Subcutaneous abdominal adipose tissue (tissue), 5 donors: ENCODE measurements around the gene LCLAT1.

ENCODE experiments used
- H3K27ac ChIP-seq: one replicate; pipeline ENCODE4 v1.7.0; 2013; ENCODE audit warnings: low read depth, mild to moderate bottlenecking, inconsistent platforms, low read length, moderate library complexity
- H3K27me3 ChIP-seq, 5 donors: one replicate each; pipeline ENCODE4 v1.7.0; 2013; ENCODE audit warnings: low read length in 5 of 5, inconsistent platforms in 1 of 5; ENCODE audit not compliant: control insufficient read depth in 5 of 5, insufficient read depth in 4 of 5
- H3K36me3 ChIP-seq, 5 donors: one replicate each; pipeline ENCODE4 v1.7.0; 2013; ENCODE audit warnings: low read length in 5 of 5; ENCODE audit not compliant: control insufficient read depth in 5 of 5, insufficient read depth in 5 of 5
- H3K4me1 ChIP-seq, 5 donors: one replicate each; pipeline ENCODE4 v1.7.0; 2013; ENCODE audit warnings: low read length in 5 of 5, mild to moderate bottlenecking in 3 of 5, moderate library complexity in 1 of 5; ENCODE audit not compliant: control insufficient read depth in 5 of 5, insufficient read depth in 5 of 5
- H3K4me3 ChIP-seq, 5 donors: one replicate each; pipeline ENCODE4 v1.7.0; 2013; ENCODE audit warnings: low read length in 5 of 5, low read depth in 1 of 5
- H3K9ac ChIP-seq, 5 donors: one replicate each; pipeline ENCODE4 v1.7.0; 2013; ENCODE audit warnings: low read length in 5 of 5, mild to moderate bottlenecking in 4 of 5, moderate library complexity in 3 of 5
- H3K9me3 ChIP-seq, 5 donors: one replicate each; pipeline ENCODE4 v1.7.0; 2013; ENCODE audit warnings: low read length in 5 of 5; ENCODE audit not compliant: control insufficient read depth in 5 of 5
- donor health status: healthy.
- donor health status: healthy.
- donor health status: healthy.
- donor health status: healthy.
- donor health status: healthy.

The LCLAT1 gene

DNA sequence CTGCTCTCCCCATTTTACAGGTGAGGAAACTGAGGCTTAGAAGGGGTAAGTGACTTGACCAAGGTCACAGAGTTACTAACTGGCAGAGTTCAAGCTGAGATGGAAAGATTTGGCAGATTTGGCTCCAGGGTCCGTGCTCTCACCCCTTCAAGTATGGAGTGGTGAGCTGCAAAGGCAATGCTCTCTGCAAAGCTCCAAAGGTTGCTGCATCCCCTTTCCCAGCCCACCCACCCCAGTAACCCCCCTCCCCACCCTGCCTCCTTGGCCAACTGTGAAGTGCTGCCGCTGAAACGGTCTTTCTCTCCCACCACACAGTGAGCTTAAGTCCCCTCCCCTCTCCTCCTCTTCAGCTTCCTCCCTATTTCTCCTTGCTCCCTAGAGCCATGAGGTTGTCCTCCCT is 207.4 kb downstream of the LCLAT1 start:
- H3K27me3 ChIP-seq: peaks cover 0 to 3% (median 0%) of the 10 kb centered on the region in 5 donors
- H3K4me3 ChIP-seq: no peak overlapping the region
- H3K36me3 ChIP-seq: no peaks in the 10 kb centered on the region
- no peaks in the 10 kb centered on the region for H3K4me1 ChIP-seq
- H3K9ac ChIP-seq: no peak overlapping the region
- H3K9me3 ChIP-seq: no peaks in the 10 kb centered on the region
- H3K27ac ChIP-seq: no peak overlapping the region

DNA sequence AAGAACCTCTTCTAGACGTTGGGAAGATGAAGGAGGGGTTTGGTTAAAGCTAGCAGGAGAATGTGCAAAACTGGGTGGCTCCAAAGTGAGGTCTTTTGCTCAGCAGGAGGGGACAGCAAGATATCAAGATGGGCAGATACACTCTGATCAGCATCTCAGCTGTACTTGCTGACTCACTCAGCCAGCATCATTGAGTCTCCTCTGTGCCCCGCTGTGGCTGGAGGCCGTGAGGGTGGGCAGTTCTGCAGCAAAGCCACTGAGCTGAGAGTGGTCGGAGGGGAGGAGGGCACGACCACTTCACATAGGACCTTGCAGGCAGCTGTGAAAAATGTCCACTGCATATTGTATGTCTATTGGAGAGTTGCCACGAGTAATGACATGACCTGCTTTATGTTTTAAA is 208.2 kb downstream of the LCLAT1 start:
- Histone ChIP-seq H3K36me3 (no peaks in the 10 kb centered on the region), H3K4me3 (no peak overlapping the region), H3K27ac (no peak overlapping the region), H3K27me3 (peaks cover 0 to 3% (median 0%) of the 10 kb centered on the region in 5 donors), H3K9me3 (no peaks in the 10 kb centered on the region), H3K4me1 (no peaks in the 10 kb centered on the region), H3K9ac (no peak overlapping the region)

DNA sequence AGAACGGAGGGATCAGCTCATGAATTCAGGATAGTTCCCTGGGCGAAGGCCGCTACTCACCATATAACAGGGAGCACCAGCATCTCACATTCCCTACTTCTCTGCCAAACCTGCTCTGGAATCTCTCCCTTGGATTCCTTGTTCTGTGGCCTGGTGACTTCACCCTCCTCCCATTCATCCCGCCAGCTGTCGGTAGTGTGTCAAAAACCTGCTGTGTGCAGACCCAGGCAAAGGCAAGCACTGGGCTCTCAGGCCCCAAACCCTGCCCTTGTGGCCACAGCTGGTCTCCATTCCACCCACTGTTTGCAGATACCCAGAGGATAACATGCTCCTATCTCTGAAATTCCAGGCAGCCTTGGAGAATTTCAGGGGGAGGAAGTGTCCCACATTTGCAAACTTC is 208.6 kb downstream of the LCLAT1 start:
- H3K9ac ChIP-seq: no peak overlapping the region
- no peaks in the 10 kb centered on the region for H3K9me3 ChIP-seq
- no peaks in the 10 kb centered on the region for H3K36me3 ChIP-seq
- H3K27ac ChIP-seq: no peak overlapping the region
- no peak overlapping the region for H3K4me3 ChIP-seq
- H3K4me1 ChIP-seq: no peaks in the 10 kb centered on the region
- H3K27me3 ChIP-seq: peaks cover 0 to 3% (median 0%) of the 10 kb centered on the region in 5 donors

DNA sequence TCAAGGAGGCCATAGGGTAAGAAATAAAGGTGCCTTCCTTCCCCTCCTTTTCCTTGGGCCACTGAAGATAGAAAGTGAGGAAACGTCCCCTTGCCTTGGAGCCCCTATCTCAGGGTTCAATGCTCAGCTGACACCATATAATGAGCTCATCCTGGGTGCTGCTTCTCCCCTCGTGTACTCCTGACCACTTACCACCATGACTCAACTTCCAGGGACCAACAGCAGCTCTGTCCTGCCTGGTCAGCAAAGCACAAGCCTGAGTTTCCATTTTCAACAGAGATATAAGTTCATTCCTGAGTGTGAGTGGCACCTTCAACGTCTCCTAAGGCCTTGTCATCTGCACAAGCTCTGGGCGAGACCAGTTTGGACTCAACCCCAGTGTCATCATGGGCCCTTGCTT is 209.0 kb downstream of the LCLAT1 start:
- Histone ChIP-seq H3K9ac (no peak overlapping the region), H3K4me1 (no peaks in the 10 kb centered on the region), H3K9me3 (no peaks in the 10 kb centered on the region), H3K4me3 (no peak overlapping the region), H3K27me3 (peaks cover 0 to 3% (median 0%) of the 10 kb centered on the region in 5 donors), H3K27ac (no peak overlapping the region), H3K36me3 (no peaks in the 10 kb centered on the region)

DNA sequence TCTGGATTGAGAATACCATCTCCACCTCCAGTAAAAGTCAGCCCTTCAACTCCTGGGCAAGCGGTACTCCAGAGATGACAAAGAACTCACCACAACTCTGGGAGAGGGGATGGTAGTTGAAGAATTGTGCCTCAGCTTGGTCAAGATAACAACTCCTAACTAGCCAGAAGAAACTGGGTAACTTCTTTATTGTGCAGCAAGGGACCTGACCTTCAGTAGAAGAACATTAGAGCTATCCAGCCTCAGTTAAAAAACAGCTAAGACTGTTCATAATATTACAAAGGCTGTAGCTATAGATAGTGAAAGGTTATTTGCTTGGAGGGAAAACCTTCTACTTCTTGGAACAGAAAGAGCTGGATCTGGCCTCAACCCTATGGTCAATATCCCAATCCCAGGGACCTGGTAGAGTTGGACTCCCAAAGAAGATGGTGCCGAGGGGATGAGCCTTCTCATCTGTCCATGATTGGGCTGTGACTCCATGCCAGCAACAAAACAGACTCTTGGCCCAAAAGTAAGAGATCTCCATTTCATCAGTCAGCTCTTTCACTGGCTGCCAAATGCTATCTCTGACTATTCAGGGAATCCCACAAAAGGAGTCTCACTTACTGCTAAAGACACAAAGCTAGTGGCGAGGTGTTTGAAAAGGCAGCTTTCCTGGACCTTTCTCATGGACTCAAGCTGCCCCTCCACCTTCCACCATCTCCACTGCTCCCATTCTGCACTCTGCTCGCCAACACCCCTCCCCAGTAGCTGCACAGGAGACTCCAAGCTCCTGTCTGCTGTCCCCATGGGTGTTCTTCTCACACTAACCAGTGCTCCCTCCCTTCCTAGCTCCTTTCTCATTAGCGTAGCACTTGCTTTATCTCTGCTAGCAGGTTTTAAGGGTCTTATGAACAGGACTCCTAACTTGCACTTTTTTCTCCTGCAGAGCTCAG is 214.4 kb downstream of the LCLAT1 start:
- no peaks in the 10 kb centered on the region for H3K9me3 ChIP-seq
- no peak overlapping the region for H3K27ac ChIP-seq
- no peak overlapping the region for H3K4me3 ChIP-seq
- no peaks in the 10 kb centered on the region for H3K36me3 ChIP-seq
- H3K9ac ChIP-seq: no peak overlapping the region
- peaks cover 0 to 4% (median 0%) of the 10 kb centered on the region in 5 donors for H3K4me1 ChIP-seq
- H3K27me3 ChIP-seq: peaks cover 0 to 4% (median 0%) of the 10 kb centered on the region in 5 donors

DNA sequence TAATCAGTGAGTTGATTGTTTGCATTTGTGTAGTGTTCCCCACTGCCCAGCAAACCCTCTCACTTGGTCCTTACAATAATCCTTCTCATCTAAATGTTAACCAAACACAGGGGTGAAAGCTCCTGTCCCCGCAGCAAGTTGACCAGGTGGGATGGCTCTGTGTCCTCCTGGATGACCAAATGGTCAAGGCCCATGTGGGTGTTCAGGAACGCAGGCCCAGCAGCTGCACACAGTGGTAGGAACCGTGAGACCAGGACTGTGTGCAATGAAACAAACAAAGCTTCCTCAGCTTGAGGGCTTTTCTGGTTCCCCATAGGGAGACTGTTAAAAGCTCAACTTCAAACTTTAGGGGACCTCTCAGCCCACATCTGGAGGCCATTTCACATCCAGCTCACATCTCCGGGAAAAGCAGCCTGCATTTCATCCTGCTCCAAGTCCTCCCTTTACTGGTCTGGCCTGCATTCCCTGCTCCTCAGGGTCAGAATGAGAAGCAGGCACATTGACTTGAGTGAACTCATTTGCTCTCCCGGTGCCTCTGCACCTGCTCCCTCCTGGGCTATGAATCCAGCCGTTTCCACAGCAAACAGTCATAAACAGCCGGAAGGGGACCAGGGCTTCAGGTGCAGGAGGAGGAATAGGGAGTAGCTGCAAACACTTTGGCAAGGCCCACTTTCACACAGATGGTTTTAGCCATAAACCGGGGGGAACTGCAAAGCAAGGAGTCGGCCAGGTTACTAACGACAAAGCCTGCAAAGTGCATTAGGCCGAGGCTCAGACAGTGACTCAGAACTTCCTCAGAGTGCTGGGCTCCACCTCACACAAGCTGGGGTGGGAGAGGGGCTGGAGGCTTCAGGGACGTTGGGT is 215.5 kb downstream of the LCLAT1 start:
- no peak overlapping the region for H3K27ac ChIP-seq
- peaks cover 0 to 4% (median 0%) of the 10 kb centered on the region in 5 donors for H3K27me3 ChIP-seq
- H3K9me3 ChIP-seq: no peaks in the 10 kb centered on the region
- H3K4me1 ChIP-seq: peaks cover 0 to 4% (median 0%) of the 10 kb centered on the region in 5 donors
- no peaks in the 10 kb centered on the region for H3K36me3 ChIP-seq
- H3K9ac ChIP-seq: no peak overlapping the region
- no peak overlapping the region for H3K4me3 ChIP-seq

DNA sequence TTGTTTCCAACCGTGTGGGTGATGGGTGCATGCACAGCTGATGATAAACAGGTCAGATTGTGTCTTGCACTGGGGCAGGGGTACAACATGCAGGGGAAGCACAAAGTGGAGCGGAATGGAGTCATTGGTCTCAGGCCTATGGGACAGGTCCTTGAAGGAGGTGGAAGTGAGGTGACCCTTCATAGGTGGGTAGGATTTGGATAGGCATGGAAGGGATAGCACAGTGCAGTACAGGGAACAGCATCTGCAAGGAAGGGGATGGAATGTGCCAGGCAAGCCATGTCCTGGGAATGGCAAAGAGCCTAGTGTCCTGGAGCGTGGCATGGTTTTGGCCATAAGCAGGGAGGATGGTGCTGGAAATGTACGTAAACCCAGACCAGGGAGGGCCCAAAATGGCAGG is 216.3 kb downstream of the LCLAT1 start:
- Histone ChIP-seq H3K36me3 (no peaks in the 10 kb centered on the region), H3K4me3 (no peak overlapping the region), H3K9ac (no peak overlapping the region), H3K27me3 (peaks cover 0 to 4% (median 0%) of the 10 kb centered on the region in 5 donors), H3K4me1 (peaks cover 0 to 4% (median 0%) of the 10 kb centered on the region in 5 donors), H3K27ac (no peak overlapping the region), H3K9me3 (no peaks in the 10 kb centered on the region)

DNA sequence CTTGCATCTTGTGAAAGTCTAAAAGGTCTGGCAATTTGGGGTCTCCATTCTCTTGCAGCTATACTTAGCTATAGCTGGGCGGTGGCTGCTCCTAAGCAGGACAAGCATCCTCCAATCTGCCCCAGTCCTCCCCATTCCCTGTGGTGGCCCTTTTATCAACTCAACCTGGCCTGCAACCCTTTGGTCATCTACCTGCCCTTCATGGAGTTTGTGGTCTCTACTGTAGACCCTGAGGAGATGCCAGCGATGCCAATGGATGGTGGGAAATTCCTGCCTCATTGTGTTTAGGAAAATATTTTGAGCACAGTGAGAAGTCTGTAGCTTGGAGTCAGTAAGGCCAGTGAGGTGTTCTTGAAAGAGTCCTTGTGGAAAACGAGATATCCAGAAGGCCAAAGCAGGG is 216.8 kb downstream of the LCLAT1 start:
- H3K4me3 ChIP-seq: no peak overlapping the region
- no peaks in the 10 kb centered on the region for H3K9me3 ChIP-seq
- peaks cover 0 to 4% (median 0%) of the 10 kb centered on the region in 5 donors for H3K4me1 ChIP-seq
- H3K27ac ChIP-seq: no peak overlapping the region
- no peaks in the 10 kb centered on the region for H3K36me3 ChIP-seq
- no peak overlapping the region for H3K9ac ChIP-seq
- H3K27me3 ChIP-seq: peaks cover 0 to 4% (median 0%) of the 10 kb centered on the region in 5 donors

DNA sequence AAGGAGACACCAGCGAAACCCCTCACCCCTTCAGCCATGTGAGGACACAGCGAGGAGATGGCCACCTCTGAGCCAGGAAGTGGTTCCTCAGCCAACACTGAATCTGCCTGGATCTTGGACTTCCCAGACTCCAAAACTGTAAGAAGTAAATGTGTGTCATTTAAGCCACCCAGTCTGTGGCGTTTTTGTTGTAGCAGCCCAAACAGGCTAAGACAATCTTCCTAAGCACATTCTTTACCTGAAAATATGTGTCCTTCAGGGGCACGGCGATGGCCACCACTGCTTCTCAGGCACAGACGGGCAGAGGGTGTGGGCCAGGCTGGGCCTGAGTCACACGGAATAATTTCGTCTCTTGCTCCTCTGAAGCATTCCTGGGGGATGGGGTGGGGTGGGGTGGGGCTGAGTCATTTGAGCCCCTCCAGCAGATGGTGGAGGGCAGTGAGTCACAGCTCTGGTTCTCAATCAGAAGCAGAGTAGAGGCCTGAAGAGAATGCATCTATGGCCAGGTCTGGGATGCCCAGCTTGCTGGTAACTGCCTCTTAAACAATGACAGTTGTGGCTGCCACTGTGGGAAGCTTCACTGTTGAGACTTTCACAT is 217.8 kb downstream of the LCLAT1 start:
- H3K27ac ChIP-seq: no peak overlapping the region
- no peak overlapping the region for H3K9ac ChIP-seq
- H3K36me3 ChIP-seq: no peaks in the 10 kb centered on the region
- H3K4me1 ChIP-seq: peaks cover 0 to 4% (median 0%) of the 10 kb centered on the region in 5 donors
- H3K9me3 ChIP-seq: peaks cover 0 to 4% (median 0%) of the 10 kb centered on the region in 5 donors
- no peak overlapping the region for H3K4me3 ChIP-seq
- peaks cover 0 to 4% (median 0%) of the 10 kb centered on the region in 5 donors for H3K27me3 ChIP-seq
